Activated T-cell treated with anti-CD3 and anti-CD28 coated beads, Interleukin-2, amount 50 U/mL, for 4 hours (primary cell): Measurements from ENCODE around the gene FASTKD2. TPM values are rescaled to one million over a fixed set of nuclear protein-coding genes. Genes with fewer than 3 reads are reported as not detected.

Experiments
- ATAC-seq, 2 donors: fragments of 200-7000 bp; cut with Tn5 transposase; one replicate each; pipeline ENCODE4 v1.10.0; 2021
- DNase-seq: peaks from one replicate; pipeline ENCODE4 v3.0.0-alpha.2; 2020
- H3K27me3 Mint-ChIP-seq: one replicate; pipeline ENCODE4 v1.8.0; 2021; ENCODE audit warnings: low read depth, mixed read lengths
- H3K36me3 Mint-ChIP-seq: one replicate; pipeline ENCODE4 v1.8.0; 2022; ENCODE audit warnings: mixed read lengths; ENCODE audit not compliant: insufficient read depth
- H3K4me1 Mint-ChIP-seq: one replicate; pipeline ENCODE4 v1.8.0; 2021; ENCODE audit warnings: low read depth, mixed read lengths
- H3K4me3 Mint-ChIP-seq: one replicate; pipeline ENCODE4 v1.8.0; 2021; ENCODE audit warnings: mild to moderate bottlenecking, moderate library complexity, mixed read lengths
- H3K9me3 Mint-ChIP-seq: one replicate; pipeline ENCODE4 v1.8.0; 2021; ENCODE audit warnings: mixed read lengths
- total RNA-seq, 3 donors: library from RNA; stranded (reverse); gene quantifications; one replicate each; pipeline ENCODE4 v1.2.1, GENCODE V29; 2021

Gene FASTKD2
- total RNA-seq, 3 donors from 2014 or later: 45.2 to 47.3 (median 46.8) TPM

- H3K36me3 Mint-ChIP-seq: peaks cover 25% of the 10 kb centered on the region
- no peak for ATAC-seq
- no peak for DNase-seq
Observed at GRCh38 chr2:206766057-206766930, 888 bp downstream of the FASTKD2 start.

GRCh38 chr2:206774871-206775270 is 9.5 kb downstream of the FASTKD2 start:
- H3K9me3 Mint-ChIP-seq: peaks cover 7% of the 10 kb centered on the region
- H3K27me3 Mint-ChIP-seq: no peaks in the 10 kb centered on the region
- DNase-seq (no peak), ATAC-seq (no peak)
- H3K36me3 Mint-ChIP-seq: peaks cover 64% of the 10 kb centered on the region
- H3K4me3 Mint-ChIP-seq: no peak overlapping the region
- H3K4me1 Mint-ChIP-seq: peaks cover 27% of the 10 kb centered on the region

More at GRCh38 chr2:206766057-206766930, 888 bp downstream of the FASTKD2 start:
- Mint-ChIP-seq H3K4me1 (peaks cover 32% of the 10 kb centered on the region), H3K27me3 (no peaks in the 10 kb centered on the region), H3K4me3 (peak overlapping the region; percentile 95), H3K9me3 (no peaks in the 10 kb centered on the region)

GRCh38 chr2:206776432-206776831 is 11.0 kb downstream of the FASTKD2 start:
- H3K4me3 Mint-ChIP-seq: no peak overlapping the region
- no peaks in the 10 kb centered on the region for H3K27me3 Mint-ChIP-seq
- DNase-seq: no peak
- H3K4me1 Mint-ChIP-seq: peaks cover 27% of the 10 kb centered on the region
- H3K9me3 Mint-ChIP-seq: peaks cover 16% of the 10 kb centered on the region
- ATAC-seq: no peak
- peaks cover 70% of the 10 kb centered on the region for H3K36me3 Mint-ChIP-seq

GRCh38 chr2:206780671-206781070 is 15.3 kb downstream of the FASTKD2 start:
- ATAC-seq: no peak

GRCh38 chr2:206783718-206784117 is 18.3 kb downstream of the FASTKD2 start:
- H3K27me3 Mint-ChIP-seq: no peaks in the 10 kb centered on the region
- peaks cover 54% of the 10 kb centered on the region for H3K36me3 Mint-ChIP-seq
- no peak overlapping the region for H3K4me3 Mint-ChIP-seq
- peaks cover 13% of the 10 kb centered on the region for H3K9me3 Mint-ChIP-seq
- H3K4me1 Mint-ChIP-seq: peaks cover 7% of the 10 kb centered on the region
- DNase-seq: no peak
- ATAC-seq: no peak

More at GRCh38 chr2:206780671-206781070, 15.3 kb downstream of the FASTKD2 start:
- H3K4me1 Mint-ChIP-seq: peaks cover 25% of the 10 kb centered on the region
- no peaks in the 10 kb centered on the region for H3K27me3 Mint-ChIP-seq
- H3K36me3 Mint-ChIP-seq: peaks cover 76% of the 10 kb centered on the region
- H3K9me3 Mint-ChIP-seq: peaks cover 16% of the 10 kb centered on the region
- no peak overlapping the region for H3K4me3 Mint-ChIP-seq
- DNase-seq: no peak

- ATAC-seq: peak; percentile 66 to 81
Observed at GRCh38 chr2:206784559-206785353, 19.4 kb downstream of the FASTKD2 start.

GRCh38 chr2:206790311-206790935 is 25.0 kb downstream of the FASTKD2 start:
- no peak for DNase-seq
- no peaks in the 10 kb centered on the region for H3K9me3 Mint-ChIP-seq
- no peaks in the 10 kb centered on the region for H3K27me3 Mint-ChIP-seq
- H3K36me3 Mint-ChIP-seq: peaks cover 35% of the 10 kb centered on the region
- H3K4me3 Mint-ChIP-seq: no peak overlapping the region
- H3K4me1 Mint-ChIP-seq: no peaks in the 10 kb centered on the region
- no peak for ATAC-seq

More at GRCh38 chr2:206784559-206785353, 19.4 kb downstream of the FASTKD2 start:
- Mint-ChIP-seq H3K36me3 (peaks cover 51% of the 10 kb centered on the region), H3K4me3 (no peak overlapping the region), H3K27me3 (no peaks in the 10 kb centered on the region), H3K9me3 (peaks cover 10% of the 10 kb centered on the region), H3K4me1 (peaks cover 7% of the 10 kb centered on the region)
- DNase-seq: no peak

- H3K9me3 Mint-ChIP-seq: no peaks in the 10 kb centered on the region
- peaks cover 4% of the 10 kb centered on the region for H3K4me1 Mint-ChIP-seq
- ATAC-seq: no peak
- no peak overlapping the region for H3K4me3 Mint-ChIP-seq
- no peaks in the 10 kb centered on the region for H3K27me3 Mint-ChIP-seq
- peaks cover 30% of the 10 kb centered on the region for H3K36me3 Mint-ChIP-seq
- DNase-seq: no peak
Observed at GRCh38 chr2:206792645-206793044, 27.2 kb downstream of the FASTKD2 start.

GRCh38 chr2:206797376-206797775 is 32.0 kb downstream of the FASTKD2 start:
- ATAC-seq: no peak
- H3K9me3 Mint-ChIP-seq: no peaks in the 10 kb centered on the region
- H3K27me3 Mint-ChIP-seq: no peaks in the 10 kb centered on the region
- DNase-seq: no peak
- peaks cover 13% of the 10 kb centered on the region for H3K36me3 Mint-ChIP-seq
- no peak overlapping the region for H3K4me3 Mint-ChIP-seq
- H3K4me1 Mint-ChIP-seq: peaks cover 26% of the 10 kb centered on the region

GRCh38 chr2:206798000-206798399 is 32.6 kb downstream of the FASTKD2 start:
- peaks cover 26% of the 10 kb centered on the region for H3K4me1 Mint-ChIP-seq
- H3K27me3 Mint-ChIP-seq: no peaks in the 10 kb centered on the region
- ATAC-seq (peak; percentile 51 to 56), DNase-seq (no peak)
- H3K4me3 Mint-ChIP-seq: no peak overlapping the region
- no peaks in the 10 kb centered on the region for H3K9me3 Mint-ChIP-seq
- H3K36me3 Mint-ChIP-seq: peaks cover 11% of the 10 kb centered on the region

- peaks cover 12% of the 10 kb centered on the region for H3K36me3 Mint-ChIP-seq
Observed at GRCh38 chr2:206799083-206799482, 33.7 kb downstream of the FASTKD2 start.

GRCh38 chr2:206800506-206801417 is 35.4 kb downstream of the FASTKD2 start:
- peak; percentile 38 to 53 for ATAC-seq
- no peaks in the 10 kb centered on the region for H3K27me3 Mint-ChIP-seq
- H3K4me3 Mint-ChIP-seq: peak overlapping the region; percentile 52
- H3K9me3 Mint-ChIP-seq: no peaks in the 10 kb centered on the region
- peaks cover 26% of the 10 kb centered on the region for H3K4me1 Mint-ChIP-seq
- peaks cover 10% of the 10 kb centered on the region for H3K36me3 Mint-ChIP-seq
- DNase-seq: peak; percentile 13

More at GRCh38 chr2:206799083-206799482, 33.7 kb downstream of the FASTKD2 start:
- ATAC-seq (peak; percentile 47 to 72), DNase-seq (no peak)
- no peaks in the 10 kb centered on the region for H3K27me3 Mint-ChIP-seq
- no peak overlapping the region for H3K4me3 Mint-ChIP-seq
- peaks cover 26% of the 10 kb centered on the region for H3K4me1 Mint-ChIP-seq
- H3K9me3 Mint-ChIP-seq: no peaks in the 10 kb centered on the region

- H3K4me1 Mint-ChIP-seq: peaks cover 26% of the 10 kb centered on the region
- no peaks in the 10 kb centered on the region for H3K9me3 Mint-ChIP-seq
- H3K27me3 Mint-ChIP-seq: no peaks in the 10 kb centered on the region
- DNase-seq: no peak
- H3K36me3 Mint-ChIP-seq: peaks cover 10% of the 10 kb centered on the region
- H3K4me3 Mint-ChIP-seq: no peak overlapping the region
- no peak for ATAC-seq
Observed at GRCh38 chr2:206801418-206802189, 36.2 kb downstream of the FASTKD2 start.
